ENCODE data around the gene ZCCHC7. TPM values are rescaled to one million over a fixed set of nuclear protein-coding genes. Genes with fewer than 3 reads are reported as not detected.

Gene ZCCHC7
- total RNA-seq, 1 donor from 2014 or later: 20.9 TPM

DNA sequence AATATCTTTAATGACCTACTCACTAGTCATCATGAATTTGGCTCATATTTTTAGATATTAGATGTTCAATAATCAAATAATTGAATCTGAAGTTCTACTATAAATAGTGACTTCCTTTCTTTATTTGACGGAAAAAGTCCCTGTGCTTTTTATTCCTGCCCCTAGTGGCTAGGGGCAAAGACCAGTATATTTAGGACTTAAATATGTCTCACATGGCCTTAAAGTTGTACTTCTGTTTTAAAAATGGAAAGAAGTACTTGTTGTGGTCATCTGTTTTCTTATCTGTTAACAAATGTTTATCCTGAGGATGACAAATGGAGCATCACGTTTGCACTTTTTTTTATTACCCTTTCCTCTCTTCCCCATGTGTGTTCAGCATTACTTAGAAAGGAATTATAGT is 212.9 kb downstream of the ZCCHC7 start:
- Histone ChIP-seq H3K9me3 (no peaks in the 10 kb centered on the region), H3K27ac (no peak overlapping the region), H3K4me1 (no peaks in the 10 kb centered on the region), H3K36me3 (no peaks in the 10 kb centered on the region), H3K27me3 (no peaks in the 10 kb centered on the region), H3K4me3 (no peak overlapping the region)
- intact Hi-C loops (cut with DNase I): no loop called here
- TF ChIP-seq CTCF (IDR thresholded peaks at IDR 0.05): no peak
- ATAC-seq (no peak), DNase-seq (no peak)

GRCh38 chr9:37335238-37335637 is 214.9 kb downstream of the ZCCHC7 start:
- Histone ChIP-seq H3K27ac (no peak overlapping the region), H3K27me3 (no peaks in the 10 kb centered on the region), H3K4me1 (no peaks in the 10 kb centered on the region), H3K9me3 (no peaks in the 10 kb centered on the region), H3K36me3 (no peaks in the 10 kb centered on the region), H3K4me3 (no peak overlapping the region)
- TF ChIP-seq CTCF (IDR thresholded peaks at IDR 0.05): no peak
- ATAC-seq (no peak), DNase-seq (no peak)
- intact Hi-C loops (cut with DNase I): no loop called here

GRCh38 chr9:37336150-37336549 is 215.8 kb downstream of the ZCCHC7 start:
- no peak for ATAC-seq
- Histone ChIP-seq H3K27me3 (no peaks in the 10 kb centered on the region), H3K27ac (no peak overlapping the region), H3K4me1 (no peaks in the 10 kb centered on the region), H3K36me3 (no peaks in the 10 kb centered on the region), H3K4me3 (no peak overlapping the region), H3K9me3 (no peaks in the 10 kb centered on the region)
- no peak for TF ChIP-seq CTCF (IDR thresholded peaks at IDR 0.05)
- DNase-seq: no peak
- intact Hi-C loops (cut with DNase I): no loop called here

DNA sequence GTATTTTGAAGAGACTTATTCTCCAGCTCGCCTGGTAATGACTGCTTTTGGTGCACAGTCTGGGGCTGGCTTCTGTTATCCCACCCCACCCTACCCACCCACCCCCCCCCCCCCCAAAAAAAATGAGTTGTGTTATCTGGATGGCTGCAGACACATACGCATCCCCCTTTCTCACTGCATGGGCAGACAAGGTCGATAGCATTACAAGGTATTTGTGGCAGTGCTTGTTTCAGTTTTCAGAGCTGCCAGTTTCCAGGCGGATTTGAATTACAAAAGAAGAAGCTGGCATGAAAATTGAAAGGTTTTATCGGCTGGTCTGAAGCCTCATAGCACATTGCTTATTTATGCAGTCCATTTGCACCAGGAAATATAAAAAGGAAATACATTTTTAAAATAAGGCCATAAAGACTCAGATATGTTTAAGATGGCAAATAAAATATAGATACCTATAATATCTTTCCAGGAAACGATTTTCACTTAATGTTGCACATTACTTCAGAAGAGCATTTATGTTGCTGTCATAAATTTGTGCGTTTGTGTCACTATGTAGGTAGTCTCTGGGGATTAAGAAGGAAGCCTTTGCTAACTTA is 217.0 kb downstream of the ZCCHC7 start:
- intact Hi-C loops (cut with DNase I): no loop called here
- Histone ChIP-seq H3K36me3 (no peaks in the 10 kb centered on the region), H3K27ac (no peak overlapping the region), H3K4me1 (no peaks in the 10 kb centered on the region), H3K27me3 (no peaks in the 10 kb centered on the region), H3K9me3 (no peaks in the 10 kb centered on the region), H3K4me3 (no peak overlapping the region)
- ATAC-seq: no peak
- no peak for DNase-seq
- TF ChIP-seq CTCF (IDR thresholded peaks at IDR 0.05): no peak

- no peak for TF ChIP-seq CTCF (IDR thresholded peaks at IDR 0.05)
- no peaks in the 10 kb centered on the region for H3K27me3 ChIP-seq
- ATAC-seq: no peak
- no peaks in the 10 kb centered on the region for H3K36me3 ChIP-seq
- DNase-seq: no peak
- H3K27ac ChIP-seq: no peak overlapping the region
- intact Hi-C loops (cut with DNase I): no loop called here
- no peaks in the 10 kb centered on the region for H3K9me3 ChIP-seq
- no peaks in the 10 kb centered on the region for H3K4me1 ChIP-seq
- no peak overlapping the region for H3K4me3 ChIP-seq
Measured at GRCh38 chr9:37338218-37338617, 217.8 kb downstream of the ZCCHC7 start.

- no peak for TF ChIP-seq CTCF (IDR thresholded peaks at IDR 0.05)
- DNase-seq (no peak), ATAC-seq (no peak)
- no peaks in the 10 kb centered on the region for H3K9me3 ChIP-seq
- intact Hi-C loops (cut with DNase I): no loop called here
- H3K27me3 ChIP-seq: no peaks in the 10 kb centered on the region
- H3K4me1 ChIP-seq: no peaks in the 10 kb centered on the region
- no peak overlapping the region for H3K27ac ChIP-seq
- H3K36me3 ChIP-seq: no peaks in the 10 kb centered on the region
- no peak overlapping the region for H3K4me3 ChIP-seq
Measured at GRCh38 chr9:37339923-37340322, 219.5 kb downstream of the ZCCHC7 start.
